ENCODE measurements around the gene ESRRA. TPM values are rescaled to one million over a fixed set of nuclear protein-coding genes. Genes with fewer than 3 reads are reported as not detected.

The ESRRA gene
- total RNA-seq, 1 donor: 28.6 TPM

- TF ChIP-seq, protein P1, sequence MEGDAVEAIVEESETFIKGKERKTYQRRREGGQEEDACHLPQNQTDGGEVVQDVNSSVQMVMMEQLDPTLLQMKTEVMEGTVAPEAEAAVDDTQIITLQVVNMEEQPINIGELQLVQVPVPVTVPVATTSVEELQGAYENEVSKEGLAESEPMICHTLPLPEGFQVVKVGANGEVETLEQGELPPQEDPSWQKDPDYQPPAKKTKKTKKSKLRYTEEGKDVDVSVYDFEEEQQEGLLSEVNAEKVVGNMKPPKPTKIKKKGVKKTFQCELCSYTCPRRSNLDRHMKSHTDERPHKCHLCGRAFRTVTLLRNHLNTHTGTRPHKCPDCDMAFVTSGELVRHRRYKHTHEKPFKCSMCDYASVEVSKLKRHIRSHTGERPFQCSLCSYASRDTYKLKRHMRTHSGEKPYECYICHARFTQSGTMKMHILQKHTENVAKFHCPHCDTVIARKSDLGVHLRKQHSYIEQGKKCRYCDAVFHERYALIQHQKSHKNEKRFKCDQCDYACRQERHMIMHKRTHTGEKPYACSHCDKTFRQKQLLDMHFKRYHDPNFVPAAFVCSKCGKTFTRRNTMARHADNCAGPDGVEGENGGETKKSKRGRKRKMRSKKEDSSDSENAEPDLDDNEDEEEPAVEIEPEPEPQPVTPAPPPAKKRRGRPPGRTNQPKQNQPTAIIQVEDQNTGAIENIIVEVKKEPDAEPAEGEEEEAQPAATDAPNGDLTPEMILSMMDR (IDR thresholded peaks at IDR 0.05; ENCODE audit: extremely low read depth, low read depth, low read length): no peak
- Histone ChIP-seq H3K4me2 (ENCODE audit: insufficient read depth, low read length) (no peak overlapping the region), H3K9me3 (ENCODE audit: low read depth, low read length) (no peaks in the 10 kb centered on the region), H3K4me3 (ENCODE audit: insufficient read depth, low read length) (no peak overlapping the region), H3K27me3 (ENCODE audit: insufficient read depth, low read length) (no peaks in the 10 kb centered on the region), H3K79me2 (ENCODE audit: insufficient read depth, low read length) (no peaks in the 10 kb centered on the region), H4K20me1 (ENCODE audit: insufficient read depth, low read length) (no peaks in the 10 kb centered on the region), H3K4me1 (ENCODE audit: insufficient read depth, low read length) (peaks cover 13% of the 10 kb centered on the region), H3K27ac (ENCODE audit: low read depth, low read length) (no peak overlapping the region), H2AFZ (ENCODE audit: low read length) (no peak overlapping the region), H3K36me3 (ENCODE audit: insufficient read depth, low read length) (no peaks in the 10 kb centered on the region)
- peak; percentile 29 for DNase-seq (ENCODE audit: insufficient read length, low spot score, missing footprints)
These were observed 34.0 kb downstream of the ESRRA start for GRCh38 chr11:64339286-64339685.

DNA sequence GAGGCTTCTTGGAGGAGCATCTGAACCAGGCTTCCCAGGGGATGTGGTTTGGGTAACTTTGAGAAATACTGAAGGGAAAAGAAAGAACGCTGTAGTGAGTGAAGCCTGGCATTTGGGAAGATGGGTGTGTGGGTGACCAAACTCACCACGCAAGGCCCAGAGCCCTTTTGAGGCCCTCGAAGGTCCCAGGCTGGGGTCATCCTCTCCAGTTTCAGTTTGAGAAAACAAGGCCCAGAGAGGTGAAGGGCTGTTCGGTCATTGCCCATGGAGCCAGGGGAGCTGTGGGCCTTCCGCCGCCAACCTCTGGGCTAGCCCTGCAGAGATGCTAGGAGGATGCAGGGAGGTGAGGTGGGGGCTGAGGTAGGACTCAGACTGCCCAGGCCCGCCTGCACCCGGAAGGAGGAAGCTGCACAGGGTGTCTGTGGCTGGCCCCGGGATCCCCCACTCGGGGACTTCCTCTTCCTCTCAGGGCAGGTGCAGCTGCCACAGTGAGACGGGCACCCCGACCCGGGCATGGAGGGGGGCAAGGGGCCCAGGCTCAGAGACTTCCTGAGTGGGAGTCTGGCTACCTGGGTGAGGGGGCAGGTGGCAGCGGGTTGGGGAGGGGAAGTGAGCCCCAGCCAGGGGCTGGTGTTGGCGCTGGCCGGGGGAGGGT is 34.6 kb downstream of the ESRRA start, which contains the start of gene CCDC88B:
Gene CCDC88B (plus strand): TSS at position 451 of the 655 bp plus-strand sequence. CDS start 63 bp downstream, at position 514.
- no peak within 1 kb of the TSS for H3K27ac ChIP-seq (ENCODE audit: low read depth, low read length)
- no peaks in the 10 kb centered on the region for H3K27me3 ChIP-seq (ENCODE audit: insufficient read depth, low read length)
- H3K4me2 ChIP-seq (ENCODE audit: insufficient read depth, low read length): no peak within 1 kb of the TSS
- H3K4me1 ChIP-seq (ENCODE audit: insufficient read depth, low read length): peaks cover 11% of the 10 kb centered on the region
- no peaks in the 10 kb centered on the region for H3K36me3 ChIP-seq (ENCODE audit: insufficient read depth, low read length)
- H3K79me2 ChIP-seq (ENCODE audit: insufficient read depth, low read length): no peaks in the 10 kb centered on the region
- DNase-seq (ENCODE audit: insufficient read length, low spot score, missing footprints): peak; percentile 58
- no peaks in the 10 kb centered on the region for H3K9me3 ChIP-seq (ENCODE audit: low read depth, low read length)
- no peak within 1 kb of the TSS for H2AFZ ChIP-seq (ENCODE audit: low read length)
- no peak within 1 kb of the TSS for H3K4me3 ChIP-seq (ENCODE audit: insufficient read depth, low read length)
- no peaks in the 10 kb centered on the region for H4K20me1 ChIP-seq (ENCODE audit: insufficient read depth, low read length)
- TF ChIP-seq, protein P1 (IDR thresholded peaks at IDR 0.05; ENCODE audit: extremely low read depth, low read depth, low read length): no peak

GRCh38 chr11:64340671-64341335 is 35.5 kb downstream of the ESRRA start:
- peak; percentile 80 for DNase-seq (ENCODE audit: insufficient read length, low spot score, missing footprints)
- Histone ChIP-seq H3K79me2 (ENCODE audit: insufficient read depth, low read length) (no peaks in the 10 kb centered on the region), H4K20me1 (ENCODE audit: insufficient read depth, low read length) (no peaks in the 10 kb centered on the region), H3K4me1 (ENCODE audit: insufficient read depth, low read length) (peaks cover 3% of the 10 kb centered on the region), H2AFZ (ENCODE audit: low read length) (no peak overlapping the region), H3K9me3 (ENCODE audit: low read depth, low read length) (no peaks in the 10 kb centered on the region), H3K36me3 (ENCODE audit: insufficient read depth, low read length) (no peaks in the 10 kb centered on the region), H3K4me3 (ENCODE audit: insufficient read depth, low read length) (no peak overlapping the region), H3K4me2 (ENCODE audit: insufficient read depth, low read length) (no peak overlapping the region), H3K27ac (ENCODE audit: low read depth, low read length) (no peak overlapping the region), H3K27me3 (ENCODE audit: insufficient read depth, low read length) (no peaks in the 10 kb centered on the region)
- TF ChIP-seq, protein P1 (IDR thresholded peaks at IDR 0.05; ENCODE audit: extremely low read depth, low read depth, low read length): no peak

DNA sequence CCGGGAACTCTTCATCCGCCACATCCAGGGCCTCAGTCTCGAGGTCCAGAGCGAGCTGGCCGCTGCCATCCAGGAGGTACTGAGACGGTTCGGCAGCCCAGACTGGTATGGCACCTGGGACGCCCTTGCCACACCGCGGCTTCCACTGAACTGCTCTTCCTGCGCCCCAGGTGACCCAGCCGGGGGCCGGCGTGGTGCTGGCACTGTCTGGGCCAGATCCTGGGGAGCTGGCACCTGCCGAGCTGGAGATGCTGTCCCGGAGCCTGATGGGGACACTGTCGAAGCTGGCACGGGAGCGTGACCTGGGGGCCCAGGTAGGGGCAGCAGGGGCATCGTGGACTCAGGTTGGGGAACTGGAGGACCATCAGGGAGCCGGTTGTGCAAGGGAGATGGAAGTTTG is 36.1 kb downstream of the ESRRA start:
- Histone ChIP-seq H3K27ac (ENCODE audit: low read depth, low read length) (no peak overlapping the region), H2AFZ (ENCODE audit: low read length) (no peak overlapping the region), H3K36me3 (ENCODE audit: insufficient read depth, low read length) (no peaks in the 10 kb centered on the region), H3K27me3 (ENCODE audit: insufficient read depth, low read length) (no peaks in the 10 kb centered on the region), H3K79me2 (ENCODE audit: insufficient read depth, low read length) (no peaks in the 10 kb centered on the region), H3K9me3 (ENCODE audit: low read depth, low read length) (no peaks in the 10 kb centered on the region), H3K4me1 (ENCODE audit: insufficient read depth, low read length) (peaks cover 3% of the 10 kb centered on the region), H3K4me3 (ENCODE audit: insufficient read depth, low read length) (no peak overlapping the region), H4K20me1 (ENCODE audit: insufficient read depth, low read length) (no peaks in the 10 kb centered on the region), H3K4me2 (ENCODE audit: insufficient read depth, low read length) (no peak overlapping the region)
- TF ChIP-seq, protein P1 (IDR thresholded peaks at IDR 0.05; ENCODE audit: extremely low read depth, low read depth, low read length): no peak
- DNase-seq (ENCODE audit: insufficient read length, low spot score, missing footprints): peak; percentile 85

Data from osteoblast (primary cell).